ENCODE results near the gene CPVL. TPM values are rescaled to one million over a fixed set of nuclear protein-coding genes. Genes with fewer than 3 reads are reported as not detected.

Gene CPVL
- total and polyA plus RNA-seq, 11 donors, result 68.8 to 247 (median 134) TPM

- Histone ChIP-seq H3K4me1 (peaks cover 0 to 85% (median under 1%) of the 10 kb centered on the region in 12 donors), H3K27me3 (peaks cover 0 to under 1% (median 0%) of the 10 kb centered on the region in 9 donors), H3K27ac (peak overlapping the region in 4 of 12 donors; percentile 8 to 74 (median 12)), H3K9me3 (peaks cover 0 to 11% (median 0%) of the 10 kb centered on the region in 12 donors), H3K36me3 (no peaks in the 10 kb centered on the region), H3K4me3 (no peak overlapping the region)
- ATAC-seq, result no peak
- intact Hi-C loops (cut with DNase I), result no loop called here
- WGBS, 4 donors, result 71 to 76% (median 74%) methylated on average over 4 of the region's 4 CpGs
- no peak for DNase-seq
- no peak for TF ChIP-seq CTCF (IDR thresholded peaks at IDR 0.05)
- no peak for TF ChIP-seq POLR2A (IDR thresholded peaks at IDR 0.05)
These were observed 6.5 kb downstream of the CPVL start for GRCh38 chr7:29139796-29140195.

- Histone ChIP-seq H3K4me1 (peaks cover 0 to 81% (median under 1%) of the 10 kb centered on the region in 12 donors), H3K9me3 (peaks cover 0 to 11% (median 0%) of the 10 kb centered on the region in 12 donors), H3K36me3 (no peaks in the 10 kb centered on the region), H3K4me3 (no peak overlapping the region), H3K27ac (peak overlapping the region in 1 of 12 donors; percentile 13), H3K27me3 (no peaks in the 10 kb centered on the region)
- intact Hi-C loops (cut with DNase I), result no loop called here
- WGBS, 4 donors, result 86 to 92% (median 89%) methylated on average over 2 of the region's 2 CpGs
- no peak for TF ChIP-seq POLR2A (IDR thresholded peaks at IDR 0.05)
- no peak for TF ChIP-seq CTCF (IDR thresholded peaks at IDR 0.05)
- no peak for ATAC-seq
- DNase-seq, result no peak
These were observed 7.1 kb downstream of the CPVL start for GRCh38 chr7:29139191-29139590.

- no peaks in the 10 kb centered on the region for H3K36me3 ChIP-seq
- H3K27ac ChIP-seq, result no peak overlapping the region
- H3K27me3 ChIP-seq, result no peaks in the 10 kb centered on the region
- peaks cover 0 to 86% (median under 1%) of the 10 kb centered on the region in 12 donors for H3K4me1 ChIP-seq
- no peak overlapping the region for H3K4me3 ChIP-seq
- 49 to 66% (median 55%) methylated on average over 4 of the region's 4 CpGs for WGBS, 4 donors
- no peak for TF ChIP-seq POLR2A (IDR thresholded peaks at IDR 0.05)
- TF ChIP-seq CTCF (IDR thresholded peaks at IDR 0.05), result no peak
- intact Hi-C loops (cut with DNase I), result no loop called here
- ATAC-seq, result no peak
- H3K9me3 ChIP-seq, result peaks cover 0 to 11% (median 0%) of the 10 kb centered on the region in 12 donors
- DNase-seq, result no peak
These were observed 7.7 kb downstream of the CPVL start for GRCh38 chr7:29138588-29138987.

- H3K4me3 ChIP-seq, result no peak overlapping the region
- H3K27me3 ChIP-seq, result no peaks in the 10 kb centered on the region
- peaks cover 0 to 11% (median 0%) of the 10 kb centered on the region in 12 donors for H3K9me3 ChIP-seq
- peak overlapping the region in 1 of 12 donors; percentile 80 for H3K27ac ChIP-seq
- no peak for DNase-seq
- peaks cover 0 to 71% (median 8%) of the 10 kb centered on the region in 12 donors for H3K4me1 ChIP-seq
- intact Hi-C loops (cut with DNase I), result no loop called here
- H3K36me3 ChIP-seq, result no peaks in the 10 kb centered on the region
- ATAC-seq, result peak in 1 of 4 donors; percentile 23
- no peak for TF ChIP-seq CTCF (IDR thresholded peaks at IDR 0.05)
- no peak for TF ChIP-seq POLR2A (IDR thresholded peaks at IDR 0.05)
- WGBS, 4 donors, result 89 to 98% (median 96%) methylated on average over 1 of the region's 1 CpG
These were observed 10.5 kb downstream of the CPVL start for GRCh38 chr7:29135846-29136245.

Data from heart left ventricle (tissue), 16 donors.